Measurements from ENCODE around the gene GRAMD1A. TPM values are rescaled to one million over a fixed set of nuclear protein-coding genes. Genes with fewer than 3 reads are reported as not detected.

The GRAMD1A gene
- total and polyA plus RNA-seq, 8 donors, result 92.7 to 137 (median 116) TPM

DNA sequence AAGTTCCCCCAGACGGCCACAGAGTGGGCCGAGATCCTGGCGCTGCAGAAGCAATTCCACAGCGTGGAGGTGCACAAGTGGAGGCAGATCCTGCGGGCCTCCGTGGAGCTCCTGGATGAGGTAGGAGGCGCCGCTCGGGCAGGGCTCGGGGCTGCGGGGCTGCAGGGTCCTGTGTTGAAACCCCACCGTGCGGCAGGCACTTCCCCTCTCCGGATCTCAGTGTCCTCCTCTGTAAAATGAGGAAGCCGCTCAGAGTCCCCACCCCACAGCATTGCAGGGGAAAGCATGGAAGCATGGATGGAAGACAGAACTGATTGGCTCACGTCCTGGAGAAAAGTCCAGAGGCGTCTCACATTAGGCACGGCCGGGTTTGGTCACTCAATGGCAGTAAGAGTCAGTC lies 23.3 kb downstream of the GRAMD1A start:
- H3K27me3 ChIP-seq, result no peaks in the 10 kb centered on the region
- peak; percentile 7 for ATAC-seq
- no peak for DNase-seq
- no peak overlapping the region for H3K27ac ChIP-seq
- TF ChIP-seq, protein P1, sequence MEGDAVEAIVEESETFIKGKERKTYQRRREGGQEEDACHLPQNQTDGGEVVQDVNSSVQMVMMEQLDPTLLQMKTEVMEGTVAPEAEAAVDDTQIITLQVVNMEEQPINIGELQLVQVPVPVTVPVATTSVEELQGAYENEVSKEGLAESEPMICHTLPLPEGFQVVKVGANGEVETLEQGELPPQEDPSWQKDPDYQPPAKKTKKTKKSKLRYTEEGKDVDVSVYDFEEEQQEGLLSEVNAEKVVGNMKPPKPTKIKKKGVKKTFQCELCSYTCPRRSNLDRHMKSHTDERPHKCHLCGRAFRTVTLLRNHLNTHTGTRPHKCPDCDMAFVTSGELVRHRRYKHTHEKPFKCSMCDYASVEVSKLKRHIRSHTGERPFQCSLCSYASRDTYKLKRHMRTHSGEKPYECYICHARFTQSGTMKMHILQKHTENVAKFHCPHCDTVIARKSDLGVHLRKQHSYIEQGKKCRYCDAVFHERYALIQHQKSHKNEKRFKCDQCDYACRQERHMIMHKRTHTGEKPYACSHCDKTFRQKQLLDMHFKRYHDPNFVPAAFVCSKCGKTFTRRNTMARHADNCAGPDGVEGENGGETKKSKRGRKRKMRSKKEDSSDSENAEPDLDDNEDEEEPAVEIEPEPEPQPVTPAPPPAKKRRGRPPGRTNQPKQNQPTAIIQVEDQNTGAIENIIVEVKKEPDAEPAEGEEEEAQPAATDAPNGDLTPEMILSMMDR (IDR thresholded peaks at IDR 0.05), result no peak
- intact Hi-C loops (cut with DNase I), result no loop called here
- H3K9me3 ChIP-seq, result no peaks in the 10 kb centered on the region
- H3K4me1 ChIP-seq, result peaks cover 0 to 9% of the 10 kb centered on the region in 2 donors
- peaks cover 0 to 100% of the 10 kb centered on the region in 2 donors for H3K36me3 ChIP-seq
- no peak overlapping the region for H3K4me3 ChIP-seq

DNA sequence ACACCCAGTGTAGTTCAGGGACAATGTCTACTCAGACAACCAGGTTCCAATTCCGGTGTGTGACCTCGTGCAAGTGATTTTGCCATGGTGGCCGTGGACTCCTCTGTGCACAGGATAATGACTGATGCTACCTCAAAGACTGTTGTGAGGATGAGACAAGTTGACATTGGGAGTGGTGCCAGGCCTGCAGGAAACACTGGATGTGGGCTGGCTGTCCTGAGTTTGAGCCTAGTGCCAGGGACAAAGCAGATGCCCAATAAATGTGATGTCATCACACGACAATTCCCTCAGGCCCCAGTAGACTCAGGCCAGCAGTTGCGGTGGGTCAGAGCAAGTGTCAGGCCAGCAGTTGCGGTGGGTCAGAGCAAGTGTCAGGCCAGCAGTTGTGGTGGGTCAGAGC lies 24.0 kb downstream of the GRAMD1A start:
- Histone ChIP-seq H3K27ac (no peak overlapping the region), H3K9me3 (no peaks in the 10 kb centered on the region), H3K4me3 (no peak overlapping the region), H3K36me3 (peaks cover 0 to 98% of the 10 kb centered on the region in 2 donors), H3K4me1 (peaks cover 0 to 9% of the 10 kb centered on the region in 2 donors), H3K27me3 (peaks cover 0 to 2% of the 10 kb centered on the region in 2 donors)
- intact Hi-C loops (cut with DNase I), result no loop called here
- ATAC-seq, result no peak
- no peak for DNase-seq
- TF ChIP-seq, protein P1 (IDR thresholded peaks at IDR 0.05), result no peak

DNA sequence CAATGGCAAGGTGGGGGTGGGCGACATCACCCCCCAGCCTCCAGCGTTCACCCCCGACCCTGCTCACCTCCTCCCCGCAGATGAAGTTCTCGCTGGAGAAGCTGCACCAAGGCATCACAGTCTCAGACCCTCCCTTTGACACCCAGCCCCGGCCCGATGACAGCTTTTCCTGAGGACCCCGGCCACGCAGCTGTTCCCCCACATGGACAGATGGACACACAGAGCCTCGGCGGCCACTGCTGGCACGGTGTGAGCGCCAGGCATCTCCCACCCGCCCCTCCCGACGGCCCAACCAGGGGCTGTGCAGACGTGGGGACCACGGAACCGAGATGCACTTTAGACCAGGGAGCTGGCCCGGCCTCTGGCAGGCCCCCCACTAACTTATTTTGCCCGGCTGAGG lies 25.8 kb downstream of the GRAMD1A start:
- intact Hi-C loops (cut with DNase I), result no loop called here
- Histone ChIP-seq H3K27me3 (peaks cover 0 to 18% of the 10 kb centered on the region in 2 donors), H3K36me3 (peaks cover 0 to 79% of the 10 kb centered on the region in 2 donors), H3K9me3 (no peaks in the 10 kb centered on the region), H3K4me1 (peaks cover 4 to 24% of the 10 kb centered on the region in 2 donors), H3K4me3 (no peak overlapping the region), H3K27ac (no peak overlapping the region)
- TF ChIP-seq, protein P1 (IDR thresholded peaks at IDR 0.05), result no peak
- no peak for ATAC-seq
- no peak for DNase-seq

DNA sequence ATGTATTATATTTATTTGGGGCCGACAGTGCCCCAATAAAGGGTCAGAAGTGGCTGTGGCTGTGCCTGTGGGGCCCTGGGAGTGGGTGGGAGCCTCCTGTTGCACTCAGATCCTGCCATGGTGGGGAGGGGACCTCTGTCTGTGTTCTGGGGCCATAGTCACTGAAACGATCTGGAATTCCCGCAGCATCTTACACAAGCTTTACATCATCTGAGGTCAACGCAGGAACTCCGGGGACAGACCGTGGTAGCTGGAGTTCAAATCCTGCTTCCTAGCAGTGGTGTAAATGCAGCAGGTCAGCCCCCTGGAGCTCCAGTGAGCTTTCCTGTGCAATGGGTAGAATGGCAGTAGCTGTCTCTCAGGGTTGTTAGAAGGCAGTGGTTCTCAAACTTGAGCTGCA lies 26.3 kb downstream of the GRAMD1A start:
- ATAC-seq (no peak), DNase-seq (no peak)
- intact Hi-C loops (cut with DNase I), result no loop called here
- H3K27ac ChIP-seq, result no peak overlapping the region
- H3K4me1 ChIP-seq, result peaks cover 4 to 29% of the 10 kb centered on the region in 2 donors
- TF ChIP-seq, protein P1 (IDR thresholded peaks at IDR 0.05), result no peak
- H3K9me3 ChIP-seq, result no peaks in the 10 kb centered on the region
- H3K36me3 ChIP-seq, result peaks cover 0 to 75% of the 10 kb centered on the region in 2 donors
- H3K27me3 ChIP-seq, result peaks cover 0 to 23% of the 10 kb centered on the region in 2 donors
- no peak overlapping the region for H3K4me3 ChIP-seq

DNA sequence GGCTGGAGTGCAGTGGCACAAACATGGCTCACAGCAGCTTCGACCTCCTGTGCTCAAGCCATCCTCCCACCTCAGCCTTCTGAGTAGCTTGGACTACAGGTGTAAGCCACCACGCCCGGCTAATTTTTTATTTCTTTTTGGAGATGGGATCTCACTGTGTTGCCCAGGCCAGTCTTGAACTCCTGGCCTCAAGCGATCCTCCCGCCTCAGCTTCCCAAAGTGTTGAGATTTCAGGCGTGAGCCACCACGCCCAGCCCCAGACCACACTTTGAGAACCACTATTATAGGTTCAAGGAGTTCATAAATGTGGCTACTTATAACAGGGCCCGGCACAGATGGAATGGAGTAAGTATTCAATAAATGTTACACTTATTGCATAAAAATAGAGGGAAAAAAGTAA lies 26.9 kb downstream of the GRAMD1A start:
- H3K4me3 ChIP-seq, result no peak overlapping the region
- H3K36me3 ChIP-seq, result peaks cover 0 to 69% of the 10 kb centered on the region in 2 donors

More for the DNA sequence above, 26.9 kb downstream of the GRAMD1A start:
- H3K4me1 ChIP-seq, result peaks cover 4 to 30% of the 10 kb centered on the region in 2 donors
- H3K27me3 ChIP-seq, result peaks cover 0 to 29% of the 10 kb centered on the region in 2 donors
- TF ChIP-seq, protein P1 (IDR thresholded peaks at IDR 0.05), result no peak
- H3K27ac ChIP-seq, result no peak overlapping the region
- H3K9me3 ChIP-seq, result no peaks in the 10 kb centered on the region
- no peak for DNase-seq
- intact Hi-C loops (cut with DNase I), result no loop called here
- ATAC-seq, result no peak
